Transverse colon (tissue), 4 donors: Measurements from ENCODE around the gene POLR2F.

Experiments
- CTCF ChIP-seq, 5 experiments: fragments of 200-600 bp in 3 of 5; fragments of 450-650 bp in 2 of 5; sonication (generic) in 3 of 5; IDR thresholded peaks; 1 replicate in 2 of 5; 2 replicates in 3 of 5; pipeline ENCODE4 v1.5.1; 2016 to 2017; ENCODE audit warnings: antibody characterized with exemption in 5 of 5, inconsistent platforms in 3 of 5, mild to moderate bottlenecking in 2 of 5, moderate library complexity in 1 of 5
- EP300 ChIP-seq: sonication (generic); formaldehyde crosslinking; IDR thresholded peaks from one replicate; pipeline ENCODE4 v1.6.1; 2017; ENCODE audit warnings: antibody characterized with exemption, low read depth
- POLR2A ChIP-seq: fragments of 450-650 bp; IDR thresholded peaks from one replicate; pipeline ENCODE4 v1.6.1; 2016; ENCODE audit warnings: antibody characterized with exemption, mild to moderate bottlenecking, moderate library complexity
- POLR2AphosphoS5 ChIP-seq, 3 donors: sonication (generic); formaldehyde crosslinking; IDR thresholded peaks; one replicate each; pipeline ENCODE4 v1.6.1; 2016; ENCODE audit warnings: antibody characterized with exemption in 3 of 3

DNA sequence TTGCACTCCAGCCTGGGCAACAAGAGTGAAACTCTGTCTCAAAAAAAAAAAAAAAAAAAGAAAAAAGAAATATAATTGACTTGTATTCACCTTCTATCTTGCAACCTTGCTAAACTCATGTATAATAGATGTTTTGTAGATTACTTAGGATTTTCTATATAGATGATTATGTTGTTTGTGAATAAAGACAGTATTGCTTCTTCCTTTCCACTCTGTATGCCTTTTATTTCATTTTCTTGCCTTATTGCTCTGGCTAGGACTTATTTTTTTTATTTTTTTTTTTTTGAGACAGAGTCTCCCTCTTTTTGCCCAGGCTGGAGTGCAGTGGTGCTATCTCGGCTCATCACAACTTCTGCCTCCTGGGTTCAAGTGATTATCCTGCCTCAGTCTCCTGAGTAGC is 60.6 kb downstream of the POLR2F start:
- no peak for TF ChIP-seq POLR2A
- TF ChIP-seq CTCF (IDR thresholded peaks at IDR 0.05) = no peak
- no peak for TF ChIP-seq EP300
- no peak for TF ChIP-seq POLR2AphosphoS5 (IDR thresholded peaks at IDR 0.05)
